T47D (cell line): ENCODE results near the gene MOV10.
"Not testable (repeated sequence)": the region's sequence is repeated elsewhere in the genome, so short reads cannot be mapped to it uniquely, and the experiment has no call there.

Source experiments
- DNase-seq, 2 experiments: peaks; one replicate each; pipeline versions ENCODE4 v3.0.0 to v3.0.0-alpha.2; 2011 to 2012; ENCODE audit warnings: low read depth in 1 of 2, low spot score in 1 of 2
- JUND ChIP-seq: IDR thresholded peaks from 2 replicates; pipeline ENCODE4 v1.6.1; 2012; ENCODE audit warnings: low read depth
- in situ Hi-C: cut with HindIII; loops from 2 replicates; pipeline ENCODE4 v1.10.0; 2016; ENCODE audit warnings: low sequenced_read_pairs, low pct_unique_long_range_greater_than_20kb

MOV10 gene

GRCh38 chr1:112674440-112674985 is at the start of gene MOV10:
MOV10 (plus strand) TSS chr1:112674659; CDS start chr1:112674913, 254 bp downstream.
- TF ChIP-seq JUND = 0 out of 2 replicates have a peak, but pooled peaks have one; percentile 20
- DNase-seq = peak; percentile 36 to 72
- in situ Hi-C loops = no loop called here

GRCh38 chr1:112625696-112626095 is 48.8 kb upstream of the MOV10 start:
- DNase-seq = peak in 1 of 2 experiments; percentile 6

GRCh38 chr1:112626193-112626592 is 48.3 kb upstream of the MOV10 start:
- no peak for TF ChIP-seq JUND
- DNase-seq = no peak
- in situ Hi-C loops = no loop called here

More at GRCh38 chr1:112625696-112626095, 48.8 kb upstream of the MOV10 start:
- in situ Hi-C loops = no loop called here
- TF ChIP-seq JUND = no peak

GRCh38 chr1:112626887-112627286 is 47.6 kb upstream of the MOV10 start:
- no peak for TF ChIP-seq JUND
- in situ Hi-C loops = no loop called here
- DNase-seq = no peak

GRCh38 chr1:112628516-112628915 is 45.9 kb upstream of the MOV10 start:
- no peak for DNase-seq
- TF ChIP-seq JUND = no peak
- in situ Hi-C loops = no loop called here

GRCh38 chr1:112629256-112629655 is 45.2 kb upstream of the MOV10 start:
- in situ Hi-C loops = no loop called here
- DNase-seq = no peak
- no peak for TF ChIP-seq JUND

- DNase-seq = no peak
- in situ Hi-C loops = no loop called here
Measured at GRCh38 chr1:112633628-112634027, 40.8 kb upstream of the MOV10 start.

GRCh38 chr1:112634367-112634766 is 40.1 kb upstream of the MOV10 start:
- no peak for TF ChIP-seq JUND
- in situ Hi-C loops = no loop called here

More at GRCh38 chr1:112633628-112634027, 40.8 kb upstream of the MOV10 start:
- TF ChIP-seq JUND = no peak

GRCh38 chr1:112636056-112636455 is 38.4 kb upstream of the MOV10 start:
- no peak for TF ChIP-seq JUND
- DNase-seq = no peak
- in situ Hi-C loops = no loop called here

More at GRCh38 chr1:112634367-112634766, 40.1 kb upstream of the MOV10 start:
- no peak for DNase-seq

- in situ Hi-C loops = no loop called here
- TF ChIP-seq JUND = no peak
- no peak for DNase-seq
Measured at GRCh38 chr1:112636597-112637253, 37.7 kb upstream of the MOV10 start.

GRCh38 chr1:112637254-112638109 is 37.0 kb upstream of the MOV10 start:
- in situ Hi-C loops = no loop called here
- no peak for TF ChIP-seq JUND
- DNase-seq = peak in 1 of 2 experiments; percentile 73

- peak in 1 of 2 experiments; percentile 61 for DNase-seq
- in situ Hi-C loops = no loop called here
- TF ChIP-seq JUND = no peak
Measured at GRCh38 chr1:112638110-112638428, 36.4 kb upstream of the MOV10 start.

- DNase-seq, in situ Hi-C loops: not testable (repeated sequence)
Measured at GRCh38 chr1:112640437-112640836, 34.0 kb upstream of the MOV10 start.
